Nephron (organoid): ENCODE measurements around the gene AFG3L2.

ENCODE experiments used
- H3K27ac Mint-ChIP-seq, 3 experiments: 2 replicates each; pipeline ENCODE4 v1.8.0; 2020; ENCODE audit warnings: mixed read lengths in 3 of 3, mild to moderate bottlenecking in 2 of 3, moderate library complexity in 1 of 3
- H3K27me3 Mint-ChIP-seq: 2 replicates; pipeline ENCODE4 v1.8.0; 2021; ENCODE audit warnings: low read depth, mild to moderate bottlenecking, moderate library complexity, mixed read lengths
- H3K36me3 Mint-ChIP-seq: 2 replicates; pipeline ENCODE4 v1.8.0; 2020; ENCODE audit warnings: low read depth, mixed read lengths
- H3K4me1 Mint-ChIP-seq: 2 replicates; pipeline ENCODE4 v1.8.0; 2020; ENCODE audit warnings: mixed read lengths
- H3K4me3 Mint-ChIP-seq, 3 experiments: 2 replicates each; pipeline ENCODE4 v1.8.0; 2020; ENCODE audit warnings: mild to moderate bottlenecking in 3 of 3, mixed read lengths in 3 of 3, moderate library complexity in 2 of 3
- H3K9me3 Mint-ChIP-seq: 2 replicates; pipeline ENCODE4 v1.8.0; 2020; ENCODE audit warnings: mixed read lengths
- CTCF ChIP-seq, 3 experiments: fragments of 200-600 bp; sonication (generic); IDR thresholded peaks; one replicate each; pipeline ENCODE4 v1.5.0; 2021; ENCODE audit warnings: antibody characterized with exemption in 3 of 3; ENCODE audit not compliant: unreplicated experiment in 3 of 3

The AFG3L2 gene

DNA sequence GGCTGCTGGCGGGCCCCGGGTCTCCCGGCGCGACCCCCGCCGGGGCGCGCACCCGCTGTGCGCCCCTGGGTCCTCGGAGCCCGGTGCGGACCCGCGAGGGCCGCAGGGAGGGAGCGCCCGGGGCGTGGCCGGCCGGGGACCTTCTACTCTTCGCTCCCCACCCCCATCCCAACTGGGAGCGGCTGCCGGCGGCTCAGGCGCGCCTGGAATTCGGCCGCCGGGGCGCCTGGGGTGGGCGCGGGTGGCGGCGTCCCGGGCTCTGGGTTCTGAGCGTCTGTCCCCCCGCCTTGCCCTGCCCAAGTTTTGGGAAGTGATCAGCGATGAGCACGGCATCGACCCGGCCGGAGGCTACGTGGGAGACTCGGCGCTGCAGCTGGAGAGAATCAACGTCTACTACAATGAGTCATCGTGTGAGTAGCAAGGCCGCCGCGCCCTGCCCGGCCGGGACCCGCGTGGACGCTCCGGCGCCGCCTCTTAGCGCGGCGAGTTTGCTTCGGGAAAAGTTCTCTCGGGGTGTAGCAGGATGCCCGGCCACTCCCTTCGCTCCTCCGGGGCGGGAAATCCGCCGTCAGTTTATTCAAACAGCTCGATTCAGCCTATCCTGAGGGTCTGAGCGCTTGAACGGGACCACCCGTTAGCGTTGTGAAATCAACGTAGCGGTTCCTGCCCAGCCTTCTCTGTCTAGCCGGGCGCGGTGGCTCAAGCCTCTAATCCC is 68.5 kb downstream of the AFG3L2 start:
- H3K27me3 Mint-ChIP-seq = peaks cover 35% of the 10 kb centered on the region
- H3K4me1 Mint-ChIP-seq = peaks cover 33% of the 10 kb centered on the region
- peak overlapping the region; percentile 38 to 92 (median 51) for H3K27ac Mint-ChIP-seq
- TF ChIP-seq CTCF (IDR thresholded peaks at IDR 0.05; ENCODE audit: unreplicated experiment in 3 of 3) = no peak
- H3K4me3 Mint-ChIP-seq = peak overlapping the region; percentile 83 to 96 (median 91)
- peaks cover 38% of the 10 kb centered on the region for H3K36me3 Mint-ChIP-seq
- peaks cover 13% of the 10 kb centered on the region for H3K9me3 Mint-ChIP-seq

- peak within 1 kb of the TSS; percentile 89 to 97 (median 96) for H3K4me3 Mint-ChIP-seq
- H3K27me3 Mint-ChIP-seq = peaks cover 35% of the 10 kb centered on the region
- H3K9me3 Mint-ChIP-seq = peaks cover 13% of the 10 kb centered on the region
- H3K36me3 Mint-ChIP-seq = peaks cover 31% of the 10 kb centered on the region
- H3K4me1 Mint-ChIP-seq = peaks cover 26% of the 10 kb centered on the region
- no peak for TF ChIP-seq CTCF (IDR thresholded peaks at IDR 0.05; ENCODE audit: unreplicated experiment in 3 of 3)
- peak within 1 kb of the TSS; percentile 75 to 97 (median 88) for H3K27ac Mint-ChIP-seq
These were observed 69.2 kb downstream of the AFG3L2 start, which contains the start of gene TUBB6 for GRCh38 chr18:12307701-12308385. TUBB6 (plus strand) TSS chr18:12308241; CDS start chr18:12308293, 52 bp downstream.

DNA sequence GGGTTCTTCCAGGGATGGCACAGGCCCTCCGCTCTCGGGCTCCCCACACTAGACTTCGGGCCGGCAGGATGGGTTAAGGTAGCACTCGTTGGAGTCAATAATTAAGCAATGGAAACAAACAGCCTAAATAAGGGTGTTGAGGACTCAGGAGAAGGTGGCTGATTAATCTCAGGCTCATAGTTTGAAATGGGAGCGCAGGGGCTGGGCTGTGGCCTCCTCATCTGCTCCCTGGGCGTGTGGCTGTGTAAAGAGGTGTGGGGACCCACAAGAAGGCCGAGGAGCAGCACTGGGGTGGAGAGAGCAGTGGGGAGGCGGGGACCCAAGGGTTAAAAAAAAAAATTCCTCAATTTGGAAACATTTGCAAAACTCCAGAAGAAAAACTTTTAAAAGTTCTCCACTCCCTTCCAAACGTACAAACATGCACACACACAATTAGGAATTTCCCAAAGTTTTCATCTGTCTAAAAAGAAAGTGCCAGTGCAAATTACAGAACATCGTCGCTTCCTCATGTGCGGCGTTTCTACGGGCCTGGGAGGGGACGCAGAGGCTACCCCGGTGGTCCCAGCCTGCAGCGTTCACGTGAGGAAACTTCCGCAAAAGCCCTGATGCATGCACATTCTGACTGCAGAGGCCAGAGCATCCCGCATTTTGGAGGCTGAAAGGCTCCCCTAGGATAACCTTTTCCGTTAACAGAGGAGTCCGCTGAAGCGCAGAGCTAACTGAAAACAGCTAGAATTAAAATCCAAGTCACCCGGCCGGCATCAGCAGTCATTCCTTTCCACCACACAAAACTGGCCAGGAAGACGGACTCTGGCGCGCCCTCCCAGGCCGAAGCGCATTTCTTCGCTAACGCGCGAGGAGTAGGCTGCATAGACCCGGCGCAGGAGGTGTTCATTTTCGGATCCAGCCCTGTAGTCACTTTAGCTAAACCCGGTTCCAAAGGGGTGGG is 70.0 kb downstream of the AFG3L2 start:
- Mint-ChIP-seq H3K36me3 (peaks cover 24% of the 10 kb centered on the region), H3K4me3 (peak overlapping the region; percentile 89 to 97 (median 93)), H3K4me1 (peaks cover 25% of the 10 kb centered on the region), H3K27me3 (peaks cover 35% of the 10 kb centered on the region), H3K27ac (peak overlapping the region; percentile 75 to 97 (median 88)), H3K9me3 (peaks cover 13% of the 10 kb centered on the region)
- no peak for TF ChIP-seq CTCF (IDR thresholded peaks at IDR 0.05; ENCODE audit: unreplicated experiment in 3 of 3)

- peak overlapping the region in 2 of 3 experiments; percentile 88 to 97 for H3K27ac Mint-ChIP-seq
These were observed 70.9 kb downstream of the AFG3L2 start for GRCh38 chr18:12305930-12306629.

More at GRCh38 chr18:12305930-12306629, 70.9 kb downstream of the AFG3L2 start:
- Mint-ChIP-seq H3K4me1 (peaks cover 25% of the 10 kb centered on the region), H3K27me3 (peaks cover 35% of the 10 kb centered on the region), H3K4me3 (peak overlapping the region; percentile 89 to 97 (median 93)), H3K36me3 (peaks cover 15% of the 10 kb centered on the region), H3K9me3 (peaks cover 8% of the 10 kb centered on the region)
- no peak for TF ChIP-seq CTCF (IDR thresholded peaks at IDR 0.05; ENCODE audit: unreplicated experiment in 3 of 3)
